Measurements from ENCODE around the gene MIB2. TPM values are rescaled to one million over a fixed set of nuclear protein-coding genes. Genes with fewer than 3 reads are reported as not detected.
A peak's percentile ranks its signal among the peaks of the same experiment; 100 is the strongest.

MIB2 gene
- total RNA-seq, 1 experiment from 2014 or later, result 38.7 TPM

GRCh38 chr1:1614204-1614953 lies 921 bp upstream of the MIB2 start:
- peak; percentile 58 for DNase-seq (ENCODE audit: low spot score)
- Histone ChIP-seq H3K9me3 (ENCODE audit: low read depth, low read length, poor library complexity, severe bottlenecking) (no peaks in the 10 kb centered on the region), H3K36me3 (ENCODE audit: insufficient read depth, low read length, poor library complexity, severe bottlenecking) (no peaks in the 10 kb centered on the region), H3K27me3 (replicated peaks; ENCODE audit: insufficient read depth, low read depth, low read length, poor library complexity) (no peaks in the 10 kb centered on the region), H3K27ac (ENCODE audit: low read depth, low read length, poor library complexity, severe bottlenecking) (peak overlapping the region; percentile 100), H3K4me1 (ENCODE audit: insufficient read depth, low read length, poor library complexity, severe bottlenecking) (peaks cover 7% of the 10 kb centered on the region), H3K4me3 (ENCODE audit: low read depth, low read length, poor library complexity, severe bottlenecking) (peak overlapping the region; percentile 90)
- BruUV-seq (replicated peaks), result TSS peak; percentile 62
- intact Hi-C loops (cut with micrococcal nuclease; ENCODE audit: unreplicated experiment), result no loop called here
- TF ChIP-seq EZH2 (IDR thresholded peaks at IDR 0.05; ENCODE audit: borderline replicate concordance, low read depth, low read length, poor library complexity, severe bottlenecking) (no peak), CTCF (conservative IDR thresholded peaks at IDR 0.05; ENCODE audit: low read depth, low read length) (no peak)
- CTCF ChIA-PET, result no interaction called here
- POLR2A ChIA-PET (ENCODE audit: low non-redundant PET), result no interaction called here

DNA sequence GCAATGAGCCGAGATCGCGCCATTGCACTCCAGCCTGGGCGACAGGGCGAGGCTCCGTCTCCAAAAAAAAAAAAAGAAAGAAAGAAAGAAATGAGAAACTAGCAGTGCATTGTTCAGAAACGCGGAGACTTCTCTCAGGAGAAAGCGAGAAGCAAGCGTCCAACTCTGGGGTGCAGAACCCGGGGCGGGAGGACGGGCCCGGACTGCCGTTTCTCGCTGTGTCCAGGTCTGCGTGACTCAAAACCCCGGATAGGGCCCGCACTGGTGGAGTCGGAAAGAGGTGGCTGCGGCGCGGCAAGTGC lies 395 bp upstream of the MIB2 start:
- peak overlapping the region; percentile 100 for H3K27ac ChIP-seq (ENCODE audit: low read depth, low read length, poor library complexity, severe bottlenecking)
- CTCF ChIA-PET, result no interaction called here
- H3K36me3 ChIP-seq (ENCODE audit: insufficient read depth, low read length, poor library complexity, severe bottlenecking), result no peaks in the 10 kb centered on the region
- peaks cover 7% of the 10 kb centered on the region for H3K4me1 ChIP-seq (ENCODE audit: insufficient read depth, low read length, poor library complexity, severe bottlenecking)
- H3K4me3 ChIP-seq (ENCODE audit: low read depth, low read length, poor library complexity, severe bottlenecking), result peak overlapping the region; percentile 90
- POLR2A ChIA-PET (ENCODE audit: low non-redundant PET), result no interaction called here
- no peaks in the 10 kb centered on the region for H3K9me3 ChIP-seq (ENCODE audit: low read depth, low read length, poor library complexity, severe bottlenecking)
- BruUV-seq (replicated peaks), result no TSS peak
- TF ChIP-seq EZH2 (IDR thresholded peaks at IDR 0.05; ENCODE audit: borderline replicate concordance, low read depth, low read length, poor library complexity, severe bottlenecking) (no peak), CTCF (conservative IDR thresholded peaks at IDR 0.05; ENCODE audit: low read depth, low read length) (no peak)
- no peaks in the 10 kb centered on the region for H3K27me3 ChIP-seq (replicated peaks; ENCODE audit: insufficient read depth, low read depth, low read length, poor library complexity)
- DNase-seq (ENCODE audit: low spot score), result no peak
- intact Hi-C loops (cut with micrococcal nuclease; ENCODE audit: unreplicated experiment), result no loop called here

GRCh38 chr1:1616045-1616790 lies 918 bp downstream of the MIB2 start:
- H3K27me3 ChIP-seq (replicated peaks; ENCODE audit: insufficient read depth, low read depth, low read length, poor library complexity), result no peaks in the 10 kb centered on the region
- ChIA-PET POLR2A (ENCODE audit: low non-redundant PET) (interaction anchor here (0.6 kb wide), 1 partner anchor 15 kb away, joined by 4 read pairs; no protein-coding TSS in a partner anchor), CTCF (no interaction called here)
- intact Hi-C loops (cut with micrococcal nuclease; ENCODE audit: unreplicated experiment), result no loop called here
- no peak for DNase-seq (ENCODE audit: low spot score)
- peak overlapping the region; percentile 90 for H3K4me3 ChIP-seq (ENCODE audit: low read depth, low read length, poor library complexity, severe bottlenecking)
- no peaks in the 10 kb centered on the region for H3K9me3 ChIP-seq (ENCODE audit: low read depth, low read length, poor library complexity, severe bottlenecking)
- H3K4me1 ChIP-seq (ENCODE audit: insufficient read depth, low read length, poor library complexity, severe bottlenecking), result peaks cover 7% of the 10 kb centered on the region
- BruUV-seq (replicated peaks), result no TSS peak
- H3K36me3 ChIP-seq (ENCODE audit: insufficient read depth, low read length, poor library complexity, severe bottlenecking), result no peaks in the 10 kb centered on the region
- TF ChIP-seq CTCF (conservative IDR thresholded peaks at IDR 0.05; ENCODE audit: low read depth, low read length) (no peak), EZH2 (IDR thresholded peaks at IDR 0.05; ENCODE audit: borderline replicate concordance, low read depth, low read length, poor library complexity, severe bottlenecking) (no peak)
- peak overlapping the region; percentile 100 for H3K27ac ChIP-seq (ENCODE audit: low read depth, low read length, poor library complexity, severe bottlenecking)
